ENCODE measurements around the gene TNNI3K.
"Not testable (repeated sequence)": the region's sequence is repeated elsewhere in the genome, so short reads cannot be mapped to it uniquely, and the experiment has no call there.

TNNI3K gene, protein sequence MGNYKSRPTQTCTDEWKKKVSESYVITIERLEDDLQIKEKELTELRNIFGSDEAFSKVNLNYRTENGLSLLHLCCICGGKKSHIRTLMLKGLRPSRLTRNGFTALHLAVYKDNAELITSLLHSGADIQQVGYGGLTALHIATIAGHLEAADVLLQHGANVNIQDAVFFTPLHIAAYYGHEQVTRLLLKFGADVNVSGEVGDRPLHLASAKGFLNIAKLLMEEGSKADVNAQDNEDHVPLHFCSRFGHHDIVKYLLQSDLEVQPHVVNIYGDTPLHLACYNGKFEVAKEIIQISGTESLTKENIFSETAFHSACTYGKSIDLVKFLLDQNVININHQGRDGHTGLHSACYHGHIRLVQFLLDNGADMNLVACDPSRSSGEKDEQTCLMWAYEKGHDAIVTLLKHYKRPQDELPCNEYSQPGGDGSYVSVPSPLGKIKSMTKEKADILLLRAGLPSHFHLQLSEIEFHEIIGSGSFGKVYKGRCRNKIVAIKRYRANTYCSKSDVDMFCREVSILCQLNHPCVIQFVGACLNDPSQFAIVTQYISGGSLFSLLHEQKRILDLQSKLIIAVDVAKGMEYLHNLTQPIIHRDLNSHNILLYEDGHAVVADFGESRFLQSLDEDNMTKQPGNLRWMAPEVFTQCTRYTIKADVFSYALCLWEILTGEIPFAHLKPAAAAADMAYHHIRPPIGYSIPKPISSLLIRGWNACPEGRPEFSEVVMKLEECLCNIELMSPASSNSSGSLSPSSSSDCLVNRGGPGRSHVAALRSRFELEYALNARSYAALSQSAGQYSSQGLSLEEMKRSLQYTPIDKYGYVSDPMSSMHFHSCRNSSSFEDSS

GRCh38 chr1:74235153-74235552 lies at the start of gene TNNI3K:
TSS of gene TNNI3K (plus strand) at chr1:74235387. CDS start at chr1:74235452, 65 bp downstream.
- no peak for DNase-seq

DNA sequence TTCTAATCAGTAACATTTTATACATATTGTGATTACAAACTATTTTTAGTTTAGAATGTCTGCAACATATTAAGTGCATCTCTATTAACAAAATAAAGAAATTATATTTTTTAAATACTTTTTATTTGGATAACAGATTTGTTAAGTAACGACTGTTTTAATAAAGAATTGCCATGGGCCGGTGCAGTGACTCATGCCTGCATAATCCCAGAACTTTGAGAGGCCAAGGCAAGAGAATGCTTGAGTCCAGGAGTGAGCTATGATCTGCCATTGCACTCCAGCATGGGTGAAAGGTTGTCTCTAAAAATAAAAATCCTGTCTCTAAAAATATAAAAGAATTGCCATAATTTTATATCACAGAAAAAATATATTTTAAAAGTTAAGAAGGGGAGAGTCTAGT lies 41.3 kb upstream of the TNNI3K start:
- DNase-seq = no peak

- no peak for DNase-seq
Measured at GRCh38 chr1:74195339-74195738, 39.8 kb upstream of the TNNI3K start.

DNA sequence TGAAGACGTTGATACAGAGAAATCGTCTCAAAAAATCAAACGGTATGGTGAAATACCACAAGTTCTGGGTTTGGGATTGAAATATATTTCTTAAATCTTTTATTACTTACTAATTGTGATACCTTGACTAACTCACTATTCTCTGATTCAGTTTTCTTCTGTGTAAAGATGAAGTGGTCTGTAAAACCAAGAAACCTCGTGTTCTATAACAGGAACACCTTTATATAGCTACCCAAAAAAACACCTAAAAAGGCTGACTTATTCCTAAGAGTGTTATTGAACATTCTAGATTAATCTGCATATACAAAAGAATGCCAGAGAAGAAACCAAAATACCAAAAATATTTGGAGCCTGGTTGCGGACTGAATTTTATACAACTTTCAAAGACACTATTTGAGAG lies 37.9 kb upstream of the TNNI3K start:
- DNase-seq = no peak

GRCh38 chr1:74197657-74198552 lies 37.3 kb upstream of the TNNI3K start, which contains the start of the genes FPGT and LRRIQ3:
TSS of gene FPGT (plus strand) at chr1:74198242. CDS start at chr1:74198279, 37 bp downstream.
TSS of gene LRRIQ3 (minus strand) at chr1:74198176. CDS start at chr1:74183684, 14,492 bp downstream.
- DNase-seq = peak; percentile 97

- no peak for DNase-seq
Measured at GRCh38 chr1:74199504-74199903, 35.7 kb upstream of the TNNI3K start.

GRCh38 chr1:74205266-74205665 lies 29.9 kb upstream of the TNNI3K start:
- DNase-seq = no peak

- DNase-seq = no peak
Measured at GRCh38 chr1:74215229-74215628, 20.0 kb upstream of the TNNI3K start.

DNA sequence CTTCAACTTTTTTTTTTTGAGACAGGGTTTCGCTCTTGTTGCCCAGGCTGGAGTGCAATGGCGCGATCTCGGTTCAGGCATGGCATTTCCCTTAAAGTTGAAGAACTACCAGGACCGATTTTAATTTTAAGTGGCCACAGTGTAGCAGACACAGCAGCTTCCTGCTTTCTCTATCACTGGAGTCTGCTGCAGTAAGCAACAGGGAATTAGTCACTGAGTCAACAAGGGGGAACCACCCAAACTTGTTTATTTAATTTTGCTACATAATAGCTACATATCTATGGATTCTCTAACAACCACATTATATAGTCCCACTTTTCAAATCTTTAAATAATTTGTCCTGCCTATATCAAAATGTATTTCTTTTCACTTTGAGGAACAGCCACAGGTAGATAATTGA lies 12.5 kb upstream of the TNNI3K start:
- DNase-seq = no peak

GRCh38 chr1:74223453-74223852 lies 11.7 kb upstream of the TNNI3K start:
- no peak for DNase-seq

GRCh38 chr1:74236440-74236839 lies 1.3 kb downstream of the TNNI3K start:
- no peak for DNase-seq

- DNase-seq = no peak
Measured at GRCh38 chr1:74237035-74237434, 1.8 kb downstream of the TNNI3K start.

DNA sequence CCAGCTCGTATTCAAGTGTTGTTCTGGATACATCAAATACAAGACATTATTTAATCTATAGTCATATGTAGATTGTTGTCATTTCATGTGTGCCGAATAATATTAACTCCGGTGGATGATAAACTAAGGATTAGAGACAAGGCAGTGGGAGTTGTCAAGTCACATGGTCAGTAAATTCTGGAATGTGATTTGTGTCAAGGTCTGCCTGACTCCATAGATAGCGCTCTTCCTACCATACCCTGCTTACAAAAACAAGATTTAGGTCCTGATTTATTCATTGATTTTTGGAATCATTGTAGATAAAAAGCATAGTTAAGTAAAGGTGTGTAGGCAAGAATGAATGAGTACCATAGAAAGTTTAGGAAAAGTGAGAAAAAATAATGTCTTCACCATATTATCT lies 2.6 kb downstream of the TNNI3K start:
- no peak for DNase-seq

- DNase-seq = no peak
Measured at GRCh38 chr1:74245168-74245772, 10.1 kb downstream of the TNNI3K start.

GRCh38 chr1:74246315-74246714 lies 11.1 kb downstream of the TNNI3K start:
- DNase-seq = no peak

- DNase-seq = no peak
Measured at GRCh38 chr1:74247881-74248528, 12.8 kb downstream of the TNNI3K start.

- not testable (repeated sequence) for DNase-seq
Measured at GRCh38 chr1:74253243-74253824, 18.1 kb downstream of the TNNI3K start.

- no peak for DNase-seq
Measured at GRCh38 chr1:74266001-74266400, 30.8 kb downstream of the TNNI3K start.

- no peak for DNase-seq
Measured at GRCh38 chr1:74271503-74271902, 36.3 kb downstream of the TNNI3K start.

DNA sequence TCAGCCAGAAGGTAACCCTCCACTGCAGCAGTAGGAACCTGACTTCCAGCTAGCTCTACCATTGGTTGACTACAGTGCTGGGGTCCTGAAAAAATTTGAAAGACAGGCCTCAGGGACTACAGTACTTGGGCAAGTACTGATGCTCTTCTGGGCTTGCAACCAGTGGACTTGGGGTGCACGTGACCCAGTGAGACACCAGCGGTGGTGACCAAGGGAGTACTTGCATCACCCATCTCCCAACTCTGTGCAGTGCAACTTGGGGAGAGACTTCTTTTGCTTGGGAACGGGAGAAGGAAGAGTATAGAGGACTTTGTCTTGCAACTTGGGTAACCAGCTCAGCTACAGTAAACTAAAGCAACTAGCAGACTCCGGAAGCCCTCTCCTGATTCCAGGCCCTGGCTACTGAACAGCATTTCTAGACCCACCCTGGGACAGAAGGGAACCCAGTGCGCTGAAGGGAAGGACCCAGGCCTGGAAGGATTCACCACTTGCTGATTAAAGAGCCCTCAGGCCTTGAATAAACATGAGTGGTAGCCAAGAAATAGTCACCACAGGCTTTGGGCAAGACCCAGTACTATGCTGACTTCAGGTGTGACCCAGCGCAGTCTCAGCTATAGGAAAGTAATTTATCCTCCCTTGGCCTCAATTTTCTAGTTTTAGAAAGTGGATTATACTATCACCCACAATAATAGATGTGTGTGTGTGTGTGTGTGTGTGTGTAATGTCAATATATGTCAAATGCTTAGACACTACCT lies 45.6 kb downstream of the TNNI3K start:
- DNase-seq = no peak

GRCh38 chr1:74286414-74286813 lies 51.2 kb downstream of the TNNI3K start:
- DNase-seq = no peak

All from NCI-H2171 (cell line).